HCT116 (cell line): ENCODE results near the gene MOK. TPM values are rescaled to one million over a fixed set of nuclear protein-coding genes. Genes with fewer than 3 reads are reported as not detected.

ENCODE experiments used
- ATAC-seq: fragments of 200-7000 bp; cut with Tn5 transposase; 2 replicates; pipeline ENCODE4 v1.9.1; 2020; ENCODE audit warnings: mild to moderate bottlenecking, moderate library complexity
- BruUV-seq: library from RNA; stranded (reverse); fragments of 400-500 nt; replicated peaks from 2 replicates; lab custom pipeline; 2021; lab: Mats Ljungman, UMichigan
- CTCF ChIA-PET: fragments of 300-600 bp; sonication (Branson Sonifier 250); formaldehyde crosslinking; loops from one replicate; lab custom pipeline; 2021; ENCODE audit warnings: antibody characterized with exemption; lab: Charles Lee
- POLR2A ChIA-PET: fragments of 300-600, 350-600 bp; sonication (Branson Sonifier 250); formaldehyde crosslinking; loops from one replicate; lab custom pipeline; 2021; ENCODE audit warnings: antibody characterized with exemption; lab: Charles Lee
- RAD21 ChIA-PET, 2 experiments: fragments of 300-600 bp; sonication (Branson Sonifier 250); formaldehyde crosslinking; loops; one replicate each; lab custom pipeline; 2023; ENCODE audit warnings: low total read pairs in 2 of 2; ENCODE audit not compliant: uncharacterized antibody in 2 of 2, unreplicated experiment in 2 of 2, low non-redundant PET in 1 of 2; lab: Charles Lee
- DNase-seq: peaks from one replicate; pipeline ENCODE4 v3.0.0-alpha.2; 2010; ENCODE audit warnings: low read depth, low spot score
- H2AFZ ChIP-seq: fragments of 200-600 bp; shearing (Covaris generic), sonication (generic); 2 replicates; pipeline ENCODE4 v1.6.1; 2017; ENCODE audit warnings: low read depth, mixed run types, mixed read lengths, antibody characterized with exemption, low read length; ENCODE audit not compliant: poor library complexity, severe bottlenecking
- H3K27ac ChIP-seq: 2 replicates; pipeline ENCODE4 v1.5.1; 2012; ENCODE audit warnings: low read depth, low read length
- H3K27me3 ChIP-seq: fragments of 200-600 bp; sonication (generic); 2 replicates; pipeline ENCODE4 v1.6.1; 2016; ENCODE audit warnings: mixed run types, low read length, mixed read lengths; ENCODE audit not compliant: insufficient read depth
- H3K36me3 ChIP-seq, 2 experiments: fragments of 200-500 bp in 1 of 2; fragments of 200-600 bp in 1 of 2; sonication (Bioruptor generic) in 1 of 2; sonication (generic) in 1 of 2; 2 replicates each; pipeline versions ENCODE4 v1.5.1 to v1.6.1; 2014 to 2016; ENCODE audit warnings: low read length in 2 of 2, inconsistent platforms in 1 of 2, mixed read lengths in 1 of 2, mixed run types in 1 of 2; ENCODE audit not compliant: insufficient read depth in 2 of 2, control insufficient read depth in 1 of 2
- H3K4me1 ChIP-seq, 2 experiments: fragments of 200-600 bp in 1 of 2; sonication (generic) in 1 of 2; 2 replicates each; pipeline versions ENCODE4 v1.5.1 to v1.6.1; 2012 to 2017; ENCODE audit warnings: low read length in 2 of 2, inconsistent platforms in 1 of 2, mild to moderate bottlenecking in 1 of 2, mixed read lengths in 1 of 2, mixed run types in 1 of 2, moderate library complexity in 1 of 2; ENCODE audit not compliant: insufficient read depth in 2 of 2, control insufficient read depth in 1 of 2
- H3K4me2 ChIP-seq: fragments of 200-600 bp; sonication (generic); 2 replicates; pipeline ENCODE4 v1.6.1; 2017; ENCODE audit warnings: mixed run types, low read length, mixed read lengths
- H3K4me3 ChIP-seq, 2 experiments: fragments of 200-600 bp in 1 of 2; sonication (generic) in 1 of 2; replicated peaks in 1 of 2; 2 replicates each; pipeline ENCODE4 v1.5.1; 2011 to 2016; ENCODE audit warnings: low read length in 2 of 2, control low read depth in 1 of 2, low read depth in 1 of 2, mild to moderate bottlenecking in 1 of 2, mixed read lengths in 1 of 2, mixed run types in 1 of 2
- H3K79me2 ChIP-seq: fragments of 200-600 bp; sonication (generic); 2 replicates; pipeline ENCODE4 v1.6.1; 2017; ENCODE audit warnings: mild to moderate bottlenecking, mixed run types, low read length, moderate library complexity, mixed read lengths; ENCODE audit not compliant: insufficient read depth
- H3K9ac ChIP-seq: fragments of 200-600 bp; sonication (generic); 2 replicates; pipeline ENCODE4 v1.6.1; 2016; ENCODE audit warnings: low read length, mixed read lengths
- H3K9me2 ChIP-seq: fragments of 200-600 bp; sonication (generic), shearing (Covaris generic); 2 replicates; pipeline ENCODE4 v1.6.1; 2017; ENCODE audit warnings: mixed run types, mild to moderate bottlenecking, moderate library complexity; ENCODE audit not compliant: insufficient read depth
- H3K9me3 ChIP-seq, 2 experiments: fragments of 200-500 bp in 1 of 2; fragments of 200-600 bp in 1 of 2; sonication (Bioruptor generic) in 1 of 2; sonication (generic) in 1 of 2; 2 replicates each; pipeline ENCODE4 v1.6.1; 2014 to 2017; ENCODE audit warnings: low read length in 2 of 2, mixed read lengths in 2 of 2, inconsistent platforms in 1 of 2, low read depth in 1 of 2, mild to moderate bottlenecking in 1 of 2, mixed run types in 1 of 2, moderate library complexity in 1 of 2; ENCODE audit not compliant: control insufficient read depth in 1 of 2, insufficient read depth in 1 of 2
- H4K20me1 ChIP-seq: fragments of 200-600 bp; sonication (generic), shearing (Covaris generic); 2 replicates; pipeline ENCODE4 v1.6.1; 2017; ENCODE audit warnings: mixed run types, mild to moderate bottlenecking, moderate library complexity; ENCODE audit not compliant: insufficient read depth
- ATF3 ChIP-seq: IDR thresholded peaks from 2 replicates; pipeline ENCODE4 v1.6.1; 2012
- CBX3 ChIP-seq: IDR thresholded peaks from 2 replicates; pipeline ENCODE4 v1.6.1; 2012; ENCODE audit warnings: low read depth
- CEBPB ChIP-seq: IDR thresholded peaks from 2 replicates; pipeline ENCODE4 v1.6.1; 2012; ENCODE audit warnings: low read depth
- EGR1 ChIP-seq: IDR thresholded peaks from 2 replicates; pipeline ENCODE4 v1.6.1; 2012; ENCODE audit warnings: low read depth
- EZH2 ChIP-seq: fragments of 200-600 bp; sonication (generic); IDR thresholded peaks from 2 replicates; pipeline ENCODE4 v1.6.1; 2017; ENCODE audit warnings: antibody characterized with exemption, mixed run types
- EZH2phosphoT487 ChIP-seq: fragments of 200-600 bp; IDR thresholded peaks from 2 replicates; pipeline ENCODE4 v1.6.1; 2018; ENCODE audit warnings: antibody characterized with exemption, borderline replicate concordance
- FOSL1 ChIP-seq: IDR thresholded peaks from 2 replicates; pipeline ENCODE4 v1.6.1; 2012; ENCODE audit warnings: low read depth
- JUND ChIP-seq: IDR thresholded peaks from 2 replicates; pipeline ENCODE4 v1.6.1; 2012
- POLR2A ChIP-seq: IDR thresholded peaks from 2 replicates; pipeline ENCODE4 v1.7.0; 2011; ENCODE audit warnings: borderline replicate concordance; ENCODE audit not compliant: insufficient read depth, insufficient read length; ENCODE audit errors: extremely low read depth
- POLR2AphosphoS5 ChIP-seq: IDR thresholded peaks from 2 replicates; pipeline ENCODE4 v1.6.1; 2011; ENCODE audit warnings: mild to moderate bottlenecking, low read depth, low read length, moderate library complexity
- RAD21 ChIP-seq: IDR thresholded peaks from 2 replicates; pipeline ENCODE4 v1.6.1; 2012; ENCODE audit warnings: low read depth, mild to moderate bottlenecking
- SP1 ChIP-seq: IDR thresholded peaks from 2 replicates; pipeline ENCODE4 v1.6.1; 2012; ENCODE audit warnings: low read depth
- TCF7L2 ChIP-seq: IDR thresholded peaks from 2 replicates; pipeline ENCODE4 v1.7.0; 2011; ENCODE audit warnings: borderline replicate concordance, inconsistent platforms; ENCODE audit not compliant: insufficient read depth, insufficient read length; ENCODE audit errors: extremely low read depth
- YY1 ChIP-seq: IDR thresholded peaks from 2 replicates; pipeline ENCODE4 v1.6.1; 2011; ENCODE audit warnings: low read length, low read depth, moderate library complexity, mild to moderate bottlenecking; ENCODE audit not compliant: insufficient replicate concordance; ENCODE audit errors: extremely low read depth
- ZFX ChIP-seq: fragments of 450-650 bp; IDR thresholded peaks from 2 replicates; pipeline ENCODE4 v1.6.1; 2017
- ZNF274 ChIP-seq: fragments of 200-500 bp; sonication (Bioruptor generic); IDR thresholded peaks from 2 replicates; pipeline ENCODE4 v1.6.1; 2014; ENCODE audit warnings: mild to moderate bottlenecking, low read depth, low read length, inconsistent platforms
- intact Hi-C: fragments of 100-400 bp; cut with micrococcal nuclease; formaldehyde crosslinking; loops from 2 replicates; pipeline ENCODE4 v1.10.0; 2022
- total RNA-seq: library from RNA; stranded (reverse); gene quantifications from one replicate; pipeline ENCODE4 v1.2.1, GENCODE V29; 2021; ENCODE audit not compliant: unreplicated experiment
- TF ChIP-seq, protein P1 (sequence below): IDR thresholded peaks from 2 replicates; pipeline ENCODE4 v1.6.1; 2012
- TF ChIP-seq, protein P2 (sequence below): IDR thresholded peaks from 2 replicates; pipeline ENCODE4 v1.6.1; 2012; ENCODE audit warnings: low read depth
- TF ChIP-seq, protein P3 (sequence below), 3 experiments: fragments of 200-600 bp in 1 of 3; sonication (generic) in 1 of 3; IDR thresholded peaks in 2 of 3; conservative IDR thresholded peaks in 1 of 3; 2 replicates each; pipeline ENCODE4 v1.5.1; 2012 to 2017; ENCODE audit warnings: low read depth in 2 of 3, low read length in 2 of 3, antibody characterized with exemption in 1 of 3, borderline replicate concordance in 1 of 3, control low read depth in 1 of 3, mild to moderate bottlenecking in 1 of 3, mixed read lengths in 1 of 3, mixed run types in 1 of 3, moderate library complexity in 1 of 3; ENCODE audit not compliant: insufficient read depth in 1 of 3

The MOK gene
- total RNA-seq, 1 experiment from 2014 or later = 9.4 TPM

- no peak for TF ChIP-seq POLR2AphosphoS5
- no peak for TF ChIP-seq ZNF274
- TF ChIP-seq EGR1 = no peak
- TF ChIP-seq CBX3 = no peak
- TF ChIP-seq CEBPB = no peak
- TF ChIP-seq POLR2A = no peak
- TF ChIP-seq, protein P1, sequence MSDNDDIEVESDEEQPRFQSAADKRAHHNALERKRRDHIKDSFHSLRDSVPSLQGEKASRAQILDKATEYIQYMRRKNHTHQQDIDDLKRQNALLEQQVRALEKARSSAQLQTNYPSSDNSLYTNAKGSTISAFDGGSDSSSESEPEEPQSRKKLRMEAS = no peak
- no peak for TF ChIP-seq ZFX
- TF ChIP-seq, all 23 proteins: peak for 0
Observed at GRCh38 chr14:102318781-102319276, 13.9 kb upstream of the MOK start (continued).

DNA sequence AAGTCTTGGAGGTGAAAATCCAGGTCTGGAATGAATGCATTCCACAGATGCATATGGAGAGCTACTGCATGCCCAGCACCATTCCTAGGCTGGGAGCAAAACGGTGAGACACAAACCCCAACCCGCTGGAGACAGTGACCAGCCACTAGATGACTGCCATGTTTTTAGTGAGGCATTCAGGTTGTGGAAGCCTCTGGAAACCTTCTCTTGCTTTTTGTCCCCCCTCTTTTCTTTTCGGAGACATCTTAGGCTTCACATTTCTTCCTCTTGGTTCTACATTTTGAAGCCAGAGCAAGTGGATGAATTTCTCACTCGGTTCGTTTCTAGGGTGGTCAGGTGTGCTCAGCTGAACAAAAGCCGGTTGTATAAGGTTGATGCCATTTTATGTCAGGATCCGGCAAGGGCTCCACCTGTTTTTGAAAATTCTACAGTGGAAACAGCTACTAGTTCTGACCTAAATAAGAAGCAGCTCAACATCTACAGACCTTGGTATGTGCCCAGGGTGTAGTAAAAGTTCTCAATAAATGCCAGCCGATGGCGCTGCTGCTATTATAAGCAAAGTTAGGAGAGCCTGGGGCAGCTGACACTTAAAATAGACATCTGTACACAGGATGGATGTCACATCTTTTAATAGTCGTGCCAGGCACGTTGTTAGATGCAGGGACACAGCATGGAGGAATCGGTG is 12.7 kb upstream of the MOK start:
- ChIA-PET POLR2A (interaction anchor here (0.6 kb wide), 1 partner anchor 245 kb away, joined by 3 read pairs; no protein-coding TSS in a partner anchor), CTCF (interaction anchor here (1.1 to 2.2 kb wide), 4 partner anchors 12 to 271 kb away, joined by 3 to 6 read pairs (median 6); partner anchors contain the start of gene MOK), RAD21 (no interaction called here)
- no peaks in the 10 kb centered on the region for H3K9me2 ChIP-seq
- intact Hi-C loops = no loop called here
- H3K9ac ChIP-seq = peak overlapping the region; percentile 19
- no peaks in the 10 kb centered on the region for H3K9me3 ChIP-seq
- H2AFZ ChIP-seq = peak overlapping the region; percentile 40
- H3K27ac ChIP-seq = peak overlapping the region; percentile 71
- no TSS peak for BruUV-seq
- peak overlapping the region; percentile 43 to 45 for H3K4me3 ChIP-seq
- H4K20me1 ChIP-seq = no peaks in the 10 kb centered on the region
- TF ChIP-seq EZH2phosphoT487 = no peak
- TF ChIP-seq FOSL1 = no peak
- TF ChIP-seq JUND = no peak
- TF ChIP-seq, protein P2, sequence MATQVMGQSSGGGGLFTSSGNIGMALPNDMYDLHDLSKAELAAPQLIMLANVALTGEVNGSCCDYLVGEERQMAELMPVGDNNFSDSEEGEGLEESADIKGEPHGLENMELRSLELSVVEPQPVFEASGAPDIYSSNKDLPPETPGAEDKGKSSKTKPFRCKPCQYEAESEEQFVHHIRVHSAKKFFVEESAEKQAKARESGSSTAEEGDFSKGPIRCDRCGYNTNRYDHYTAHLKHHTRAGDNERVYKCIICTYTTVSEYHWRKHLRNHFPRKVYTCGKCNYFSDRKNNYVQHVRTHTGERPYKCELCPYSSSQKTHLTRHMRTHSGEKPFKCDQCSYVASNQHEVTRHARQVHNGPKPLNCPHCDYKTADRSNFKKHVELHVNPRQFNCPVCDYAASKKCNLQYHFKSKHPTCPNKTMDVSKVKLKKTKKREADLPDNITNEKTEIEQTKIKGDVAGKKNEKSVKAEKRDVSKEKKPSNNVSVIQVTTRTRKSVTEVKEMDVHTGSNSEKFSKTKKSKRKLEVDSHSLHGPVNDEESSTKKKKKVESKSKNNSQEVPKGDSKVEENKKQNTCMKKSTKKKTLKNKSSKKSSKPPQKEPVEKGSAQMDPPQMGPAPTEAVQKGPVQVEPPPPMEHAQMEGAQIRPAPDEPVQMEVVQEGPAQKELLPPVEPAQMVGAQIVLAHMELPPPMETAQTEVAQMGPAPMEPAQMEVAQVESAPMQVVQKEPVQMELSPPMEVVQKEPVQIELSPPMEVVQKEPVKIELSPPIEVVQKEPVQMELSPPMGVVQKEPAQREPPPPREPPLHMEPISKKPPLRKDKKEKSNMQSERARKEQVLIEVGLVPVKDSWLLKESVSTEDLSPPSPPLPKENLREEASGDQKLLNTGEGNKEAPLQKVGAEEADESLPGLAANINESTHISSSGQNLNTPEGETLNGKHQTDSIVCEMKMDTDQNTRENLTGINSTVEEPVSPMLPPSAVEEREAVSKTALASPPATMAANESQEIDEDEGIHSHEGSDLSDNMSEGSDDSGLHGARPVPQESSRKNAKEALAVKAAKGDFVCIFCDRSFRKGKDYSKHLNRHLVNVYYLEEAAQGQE = no peak
- 0 out of 2 replicates have a peak, but pooled peaks have one; percentile 17 for TF ChIP-seq ZFX
- no peak for TF ChIP-seq SP1
- TF ChIP-seq YY1 = peak; percentile 68
- no peak for TF ChIP-seq RAD21
- TF ChIP-seq, protein P3, sequence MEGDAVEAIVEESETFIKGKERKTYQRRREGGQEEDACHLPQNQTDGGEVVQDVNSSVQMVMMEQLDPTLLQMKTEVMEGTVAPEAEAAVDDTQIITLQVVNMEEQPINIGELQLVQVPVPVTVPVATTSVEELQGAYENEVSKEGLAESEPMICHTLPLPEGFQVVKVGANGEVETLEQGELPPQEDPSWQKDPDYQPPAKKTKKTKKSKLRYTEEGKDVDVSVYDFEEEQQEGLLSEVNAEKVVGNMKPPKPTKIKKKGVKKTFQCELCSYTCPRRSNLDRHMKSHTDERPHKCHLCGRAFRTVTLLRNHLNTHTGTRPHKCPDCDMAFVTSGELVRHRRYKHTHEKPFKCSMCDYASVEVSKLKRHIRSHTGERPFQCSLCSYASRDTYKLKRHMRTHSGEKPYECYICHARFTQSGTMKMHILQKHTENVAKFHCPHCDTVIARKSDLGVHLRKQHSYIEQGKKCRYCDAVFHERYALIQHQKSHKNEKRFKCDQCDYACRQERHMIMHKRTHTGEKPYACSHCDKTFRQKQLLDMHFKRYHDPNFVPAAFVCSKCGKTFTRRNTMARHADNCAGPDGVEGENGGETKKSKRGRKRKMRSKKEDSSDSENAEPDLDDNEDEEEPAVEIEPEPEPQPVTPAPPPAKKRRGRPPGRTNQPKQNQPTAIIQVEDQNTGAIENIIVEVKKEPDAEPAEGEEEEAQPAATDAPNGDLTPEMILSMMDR (IDR thresholded peaks at IDR 0.05 in 2 of 3, conservative IDR thresholded peaks at IDR 0.05 in 1 of 3; ENCODE audit: borderline replicate concordance in 1 of 3, insufficient read depth in 1 of 3, low read depth in 2 of 3, low read length in 2 of 3) = peak in 1 of 3 experiments; percentile 18; a peak in 1 of 6 replicates
- TF ChIP-seq TCF7L2 = no peak
- TF ChIP-seq EZH2 = no peak
- TF ChIP-seq ATF3 = no peak
- peak; percentile 27 for TF ChIP-seq POLR2A
- H3K36me3 ChIP-seq = no peaks in the 10 kb centered on the region
- no peak for DNase-seq
- H3K79me2 ChIP-seq = peaks cover 19% of the 10 kb centered on the region
- peaks cover 37 to 68% of the 10 kb centered on the region in 2 experiments for H3K4me1 ChIP-seq
- peak overlapping the region; percentile 76 for H3K4me2 ChIP-seq
- no peak for ATAC-seq
- H3K27me3 ChIP-seq = no peaks in the 10 kb centered on the region
